A673 (cell line): ENCODE data around the gene ITPKB.

Source experiments
- EZH2 ChIP-seq: fragments of 200-600 bp; sonication (generic); IDR thresholded peaks from 2 replicates; pipeline ENCODE4 v1.6.1; 2017; ENCODE audit warnings: borderline replicate concordance, low read depth, mild to moderate bottlenecking, mixed read lengths, antibody characterized with exemption, low read length; ENCODE audit not compliant: poor library complexity, severe bottlenecking
- TF ChIP-seq, protein P1 (sequence below): fragments of 300-800, 200-600 bp; sonication (generic); conservative IDR thresholded peaks from 2 replicates; pipeline ENCODE4 v1.5.1; 2017; ENCODE audit warnings: low read depth, mild to moderate bottlenecking, antibody characterized with exemption, low read length, moderate library complexity, mixed read lengths

DNA sequence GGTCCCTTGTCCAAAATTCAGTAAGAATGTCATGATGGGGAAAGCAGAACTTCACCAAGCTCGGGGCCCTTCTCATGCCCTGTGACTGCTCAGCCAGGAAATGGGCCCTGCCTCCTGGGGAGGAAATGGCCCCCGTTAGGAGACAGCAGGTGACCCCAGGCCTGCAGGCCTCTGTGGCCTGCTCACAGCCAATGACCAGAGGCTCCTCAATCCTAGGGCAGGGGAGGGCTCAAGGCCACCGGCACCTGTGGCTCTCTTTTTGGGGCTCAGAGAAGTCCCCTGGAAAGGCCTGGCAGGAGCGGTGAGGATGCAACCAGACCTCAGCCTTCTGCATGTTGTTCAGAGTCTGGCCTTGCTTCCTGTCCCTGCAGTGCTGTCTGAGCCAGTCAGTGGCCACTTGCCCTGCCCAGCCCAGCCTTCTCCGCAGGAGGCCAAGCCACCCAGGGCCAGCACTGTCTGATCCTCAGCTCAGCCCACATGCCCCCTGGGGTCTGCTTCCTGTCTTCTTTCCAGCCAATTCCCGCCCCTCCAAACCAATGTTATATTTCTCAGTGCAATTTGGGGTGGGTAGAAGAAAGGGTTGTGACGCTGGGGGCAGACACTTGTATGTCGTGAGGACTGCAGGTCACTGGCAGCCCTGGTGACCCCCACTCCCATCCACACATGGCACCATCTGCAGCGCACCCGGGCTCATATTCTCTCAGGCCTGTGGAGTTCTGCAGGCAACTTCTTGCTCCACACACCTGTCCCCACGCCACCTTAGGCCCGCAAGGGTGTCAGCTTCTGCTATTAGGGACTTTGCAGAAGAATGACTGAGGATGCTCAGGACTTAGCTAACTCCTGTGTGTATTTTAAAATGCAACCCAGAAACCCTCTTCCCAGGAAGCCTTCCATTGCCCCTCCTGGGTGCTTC lies 83.6 kb downstream of the ITPKB start:
- TF ChIP-seq, protein P1, sequence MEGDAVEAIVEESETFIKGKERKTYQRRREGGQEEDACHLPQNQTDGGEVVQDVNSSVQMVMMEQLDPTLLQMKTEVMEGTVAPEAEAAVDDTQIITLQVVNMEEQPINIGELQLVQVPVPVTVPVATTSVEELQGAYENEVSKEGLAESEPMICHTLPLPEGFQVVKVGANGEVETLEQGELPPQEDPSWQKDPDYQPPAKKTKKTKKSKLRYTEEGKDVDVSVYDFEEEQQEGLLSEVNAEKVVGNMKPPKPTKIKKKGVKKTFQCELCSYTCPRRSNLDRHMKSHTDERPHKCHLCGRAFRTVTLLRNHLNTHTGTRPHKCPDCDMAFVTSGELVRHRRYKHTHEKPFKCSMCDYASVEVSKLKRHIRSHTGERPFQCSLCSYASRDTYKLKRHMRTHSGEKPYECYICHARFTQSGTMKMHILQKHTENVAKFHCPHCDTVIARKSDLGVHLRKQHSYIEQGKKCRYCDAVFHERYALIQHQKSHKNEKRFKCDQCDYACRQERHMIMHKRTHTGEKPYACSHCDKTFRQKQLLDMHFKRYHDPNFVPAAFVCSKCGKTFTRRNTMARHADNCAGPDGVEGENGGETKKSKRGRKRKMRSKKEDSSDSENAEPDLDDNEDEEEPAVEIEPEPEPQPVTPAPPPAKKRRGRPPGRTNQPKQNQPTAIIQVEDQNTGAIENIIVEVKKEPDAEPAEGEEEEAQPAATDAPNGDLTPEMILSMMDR: no peak
- no peak for TF ChIP-seq EZH2
